DMS114 treated with DMSO at 0.1 percent for 48 hours (cell line): ENCODE data around the gene ZAR1.

Experiments used
- DNase-seq: peaks from one replicate; lab custom pipeline; 2025; ENCODE audit not compliant: unreplicated experiment; lab: John Stamatoyannopoulos, UW

Gene ZAR1

DNA sequence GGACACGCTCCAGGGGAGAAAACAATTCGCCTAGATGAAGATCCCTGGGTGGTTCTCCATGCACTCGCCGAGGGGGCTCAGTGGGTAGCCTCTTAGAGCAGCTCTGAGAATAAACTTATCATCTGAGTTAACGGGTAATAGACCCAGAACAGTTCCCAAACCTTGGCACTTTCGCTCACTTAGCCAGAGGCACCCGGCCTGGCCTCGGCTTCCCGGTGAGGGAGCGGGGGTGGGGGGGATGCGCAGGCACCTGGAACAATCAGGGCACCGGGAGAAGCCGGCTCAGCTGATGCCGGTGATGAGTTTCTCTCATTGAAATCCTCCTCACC, 405 bp upstream of the ZAR1 start:
- DNase-seq = no peak

- DNase-seq = no peak
These were observed 845 bp downstream of the ZAR1 start for GRCh38 chr4:48490680-48491513.

GRCh38 chr4:48491514-48492176, 1.6 kb downstream of the ZAR1 start:
- no peak for DNase-seq

GRCh38 chr4:48493452-48494100, 3.5 kb downstream of the ZAR1 start:
- no peak for DNase-seq

GRCh38 chr4:48495941-48496340, 5.9 kb downstream of the ZAR1 start:
- no peak for DNase-seq

DNA sequence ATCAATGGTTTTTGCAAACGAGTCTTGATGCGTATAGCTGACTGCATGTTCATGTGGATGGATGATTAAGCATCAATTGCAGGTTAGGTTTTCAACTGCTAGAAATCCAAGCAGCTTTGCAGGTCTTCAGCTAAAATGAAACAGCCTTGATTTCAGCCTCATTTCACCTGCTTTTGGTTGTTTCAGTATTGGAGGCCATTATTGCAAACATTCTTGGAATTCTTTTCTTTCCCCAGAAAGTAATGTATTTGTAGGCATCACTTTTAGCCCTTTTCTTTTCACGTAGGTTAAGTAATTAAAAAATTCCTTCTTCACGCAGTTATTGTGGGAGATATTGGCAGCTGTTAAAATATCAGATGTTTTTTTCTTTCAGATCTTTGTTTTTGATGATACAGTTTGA, 8.8 kb downstream of the ZAR1 start:
- DNase-seq = no peak

GRCh38 chr4:48499551-48500066, 9.6 kb downstream of the ZAR1 start:
- no peak for DNase-seq

GRCh38 chr4:48503233-48504025, 13.4 kb downstream of the ZAR1 start:
- DNase-seq = no peak

GRCh38 chr4:48504026-48504330, 13.9 kb downstream of the ZAR1 start:
- DNase-seq = no peak

DNA sequence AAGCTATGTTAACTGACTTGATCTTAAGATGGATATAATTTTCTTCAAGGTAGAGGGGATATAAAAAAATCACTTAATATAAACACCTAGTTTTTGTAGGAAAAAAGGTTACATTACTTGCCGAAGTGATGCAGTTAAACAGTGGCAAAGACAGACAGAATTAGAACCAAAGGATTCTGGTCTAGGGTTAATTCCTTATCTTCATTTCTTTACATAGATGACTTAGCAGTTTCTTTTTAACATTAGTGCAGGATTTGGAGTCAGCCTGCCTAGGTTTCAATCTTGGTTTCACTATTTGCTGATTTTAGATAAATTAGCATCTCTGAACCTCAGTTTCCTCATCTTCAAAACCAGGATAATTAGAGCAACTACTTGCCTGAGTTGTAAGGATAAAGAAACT, 14.3 kb downstream of the ZAR1 start:
- DNase-seq = no peak

DNA sequence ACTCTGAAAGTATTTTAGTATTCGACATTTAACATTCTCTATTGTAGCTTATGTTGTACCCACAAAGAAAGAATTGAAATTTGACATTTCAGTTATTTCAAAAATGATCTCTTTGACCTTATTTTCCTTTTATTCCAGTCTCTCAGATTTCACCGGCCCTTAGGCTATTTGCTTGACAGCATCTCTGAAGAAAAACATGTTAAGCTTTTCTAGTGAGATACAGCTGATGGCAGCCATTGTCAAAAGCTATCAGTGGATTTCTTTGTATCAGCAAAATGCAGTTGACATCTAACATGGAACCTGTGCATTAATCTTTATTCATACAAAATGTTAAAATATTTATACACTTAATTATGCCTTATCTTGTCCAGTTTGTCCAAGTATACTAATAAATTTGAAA, 16.7 kb downstream of the ZAR1 start:
- DNase-seq = no peak

- no peak for DNase-seq
These were observed 19.5 kb downstream of the ZAR1 start for GRCh38 chr4:48509543-48509942.

- DNase-seq = no peak
These were observed 28.1 kb downstream of the ZAR1 start for GRCh38 chr4:48518143-48518542.

GRCh38 chr4:48526406-48526805, 36.4 kb downstream of the ZAR1 start:
- no peak for DNase-seq

DNA sequence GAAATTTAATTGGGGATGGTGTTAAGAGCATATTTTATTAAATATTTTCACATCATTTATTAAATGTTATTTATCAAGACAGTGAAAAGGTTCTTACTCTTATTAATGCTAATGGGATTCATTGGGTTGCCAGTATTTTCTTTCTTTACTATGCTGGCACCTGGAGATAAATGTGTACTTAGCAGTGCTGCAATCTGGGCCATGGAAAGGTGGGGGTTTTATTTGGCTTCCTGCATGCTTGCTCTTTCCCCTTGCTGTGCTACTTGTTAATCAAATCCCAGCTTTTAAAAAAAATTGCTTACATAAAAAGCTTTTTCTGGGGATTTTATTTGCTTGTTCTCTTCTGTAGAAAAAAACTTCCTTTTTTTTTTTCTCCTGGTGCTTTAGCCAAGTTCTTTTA, 48.3 kb downstream of the ZAR1 start:
- DNase-seq = no peak

DNA sequence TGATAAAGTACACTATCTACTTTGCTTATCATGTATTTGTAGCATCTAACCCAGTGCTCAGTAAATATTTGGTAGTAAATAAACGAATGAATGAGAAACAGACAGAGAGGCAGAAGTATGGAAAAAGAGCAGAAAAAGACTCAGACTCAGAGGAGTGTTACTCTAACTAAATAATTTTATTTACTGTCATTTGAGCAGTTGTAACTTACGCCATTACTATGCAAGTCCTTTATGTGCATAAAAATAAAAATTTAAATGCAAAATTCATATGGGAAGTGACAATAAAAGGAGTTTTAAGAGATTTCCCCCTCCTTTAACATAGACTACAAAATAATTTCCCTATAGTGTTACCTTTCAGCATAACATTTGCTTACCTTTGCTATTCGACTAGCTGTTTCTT, 49.5 kb downstream of the ZAR1 start:
- no peak for DNase-seq

GRCh38 chr4:48542888-48543287, 52.8 kb downstream of the ZAR1 start:
- DNase-seq = no peak

DNA sequence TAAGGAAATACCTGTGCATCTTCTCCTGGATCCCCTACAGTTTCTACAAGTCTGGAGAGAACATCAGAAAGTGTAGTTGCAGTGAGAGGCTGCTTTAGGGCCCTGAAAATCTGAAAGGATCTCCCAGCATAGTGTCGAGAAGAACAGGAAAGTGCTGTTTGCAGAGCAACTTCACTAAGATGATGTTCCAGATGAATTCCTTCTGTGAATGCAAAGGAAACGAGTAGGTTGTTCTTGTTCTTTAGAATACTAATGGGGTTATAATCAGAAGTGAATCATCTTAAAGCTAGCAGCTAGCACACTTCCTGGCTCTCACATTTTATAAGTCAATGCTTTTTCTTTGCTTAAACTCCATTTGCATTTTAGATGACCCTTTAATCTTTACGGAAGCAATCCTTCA, 53.7 kb downstream of the ZAR1 start:
- DNase-seq = no peak
